RPMI7951 (cell line): ENCODE results near the gene BLOC1S1. TPM values are rescaled to one million over a fixed set of nuclear protein-coding genes. Genes with fewer than 3 reads are reported as not detected.

ENCODE experiments used
- DNase-seq: peaks from one replicate; pipeline ENCODE4 v3.0.0-alpha.2; 2012; ENCODE audit warnings: low read depth
- total RNA-seq: library from RNA; depleted of rRNA; stranded (reverse); fragments of >200 nt; shearing (Covaris generic); gene quantifications from 2 replicates; pipeline ENCODE4 v1.2.3, GENCODE V29; 2014

BLOC1S1 gene
- total RNA-seq, 1 experiment from 2014 or later: 155 TPM

DNA sequence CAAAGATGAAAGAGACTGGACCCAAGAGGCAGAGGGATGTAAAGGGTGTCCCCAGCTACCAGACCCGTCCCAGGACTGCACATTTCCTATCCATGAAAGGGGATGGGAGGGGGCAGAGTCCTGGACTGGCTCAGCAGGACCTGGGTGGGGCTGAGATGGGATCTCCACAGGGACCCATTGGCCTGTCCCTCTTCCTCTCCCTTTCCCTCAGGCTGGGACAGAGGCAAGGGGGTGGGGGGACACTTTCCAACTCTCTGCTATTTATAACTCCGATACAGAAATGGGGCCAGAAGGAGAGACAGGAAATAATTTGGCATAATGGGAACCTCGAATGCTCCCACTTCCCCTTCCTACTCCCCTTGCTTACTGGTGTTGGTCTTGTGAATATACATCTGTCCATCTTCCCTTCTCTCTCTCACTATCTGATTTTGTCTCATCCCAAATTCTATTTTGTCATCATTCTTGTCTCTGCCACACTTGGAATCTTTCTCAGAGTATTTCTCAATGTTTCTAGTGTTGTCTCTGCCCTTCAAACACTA, 7.1 kb upstream of the BLOC1S1 start:
- no peak for DNase-seq

DNA sequence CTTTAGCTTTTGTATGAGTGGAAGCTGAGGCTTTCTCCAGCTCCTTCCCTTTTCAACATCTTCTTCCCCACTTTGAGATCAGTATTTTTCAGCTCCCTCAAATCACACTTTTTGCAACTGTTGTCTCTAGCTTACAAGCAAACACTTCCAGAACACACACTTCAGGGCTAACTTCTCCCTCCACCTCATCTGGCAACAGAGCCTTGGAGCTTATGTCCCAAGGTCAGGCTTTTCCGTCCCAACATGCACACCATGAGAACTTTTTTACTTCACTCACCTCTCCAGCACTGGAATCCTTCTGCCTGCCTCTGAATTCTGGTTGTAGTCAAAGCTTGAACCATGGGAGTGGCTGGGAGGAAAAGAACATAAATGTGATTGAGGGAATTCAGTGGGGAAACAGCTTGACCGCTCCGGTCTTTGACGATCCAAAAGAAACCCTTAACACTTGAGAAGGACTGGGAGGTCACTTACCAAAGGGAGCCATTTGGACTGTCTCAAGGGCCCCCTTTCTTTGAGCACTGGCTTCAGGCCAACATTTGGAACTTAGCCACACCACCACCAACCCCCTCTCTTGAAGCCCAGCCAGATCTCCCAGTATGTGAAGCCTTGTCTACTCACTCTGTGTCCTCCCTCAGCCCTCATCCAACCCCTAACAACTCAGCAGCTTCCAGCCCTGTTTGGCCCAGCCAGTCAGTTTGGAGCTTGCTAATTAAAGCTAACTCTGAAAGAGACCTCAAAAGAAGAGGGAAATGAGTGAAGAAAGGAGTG, 3.9 kb upstream of the BLOC1S1 start:
- no peak for DNase-seq

DNA sequence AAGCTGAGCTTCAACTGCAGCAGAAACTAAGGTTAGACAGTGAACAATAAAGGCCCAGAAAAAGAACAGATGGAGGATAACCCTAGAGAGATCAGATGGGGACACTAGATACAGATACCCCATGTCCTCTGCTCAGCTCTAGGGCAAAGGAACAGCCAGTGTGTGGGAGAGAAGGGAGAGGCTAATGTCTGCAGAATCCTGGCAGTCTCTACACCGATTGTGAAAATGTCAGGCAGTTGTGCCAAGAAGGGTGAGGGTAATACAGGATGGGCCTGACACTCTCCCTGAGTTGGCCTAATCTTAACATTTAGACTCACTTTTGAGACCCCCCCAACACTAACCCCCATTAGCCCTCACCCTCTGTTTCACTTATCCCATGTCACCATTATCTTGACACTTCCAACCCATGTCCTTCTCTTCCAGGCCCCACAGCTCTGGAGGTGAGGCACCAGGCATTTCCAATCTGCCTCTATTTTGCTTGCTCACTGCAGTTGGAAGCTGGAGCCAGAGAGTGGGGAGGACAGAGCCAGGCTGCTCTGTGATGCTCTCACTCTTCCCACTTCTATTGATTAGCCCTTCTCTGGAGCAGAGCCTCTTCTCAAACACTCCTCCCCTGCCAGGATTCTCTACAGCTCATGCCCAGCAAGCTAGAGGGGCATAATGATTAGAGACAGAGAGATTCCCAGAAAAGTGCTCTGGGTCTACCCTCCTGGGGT, 3.0 kb upstream of the BLOC1S1 start:
- no peak for DNase-seq

DNA sequence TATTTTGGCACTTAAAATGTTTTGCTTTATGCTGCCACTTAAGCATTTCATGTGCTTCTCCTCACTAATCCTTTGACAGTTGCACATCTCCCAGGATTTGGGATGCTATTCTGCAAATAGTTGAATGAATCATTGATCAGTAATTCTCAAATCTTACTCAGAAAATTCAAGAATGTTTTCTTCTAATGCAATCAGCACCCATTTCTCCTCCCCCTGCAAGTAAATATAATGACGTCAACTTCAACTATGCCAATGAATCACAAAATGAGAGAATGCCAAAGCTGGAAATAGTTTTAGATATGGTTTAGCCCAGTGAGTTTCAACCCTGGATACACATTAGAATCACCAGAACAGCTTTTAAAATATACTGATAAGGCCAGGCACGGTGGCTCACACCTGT, 2.1 kb upstream of the BLOC1S1 start:
- no peak for DNase-seq

DNA sequence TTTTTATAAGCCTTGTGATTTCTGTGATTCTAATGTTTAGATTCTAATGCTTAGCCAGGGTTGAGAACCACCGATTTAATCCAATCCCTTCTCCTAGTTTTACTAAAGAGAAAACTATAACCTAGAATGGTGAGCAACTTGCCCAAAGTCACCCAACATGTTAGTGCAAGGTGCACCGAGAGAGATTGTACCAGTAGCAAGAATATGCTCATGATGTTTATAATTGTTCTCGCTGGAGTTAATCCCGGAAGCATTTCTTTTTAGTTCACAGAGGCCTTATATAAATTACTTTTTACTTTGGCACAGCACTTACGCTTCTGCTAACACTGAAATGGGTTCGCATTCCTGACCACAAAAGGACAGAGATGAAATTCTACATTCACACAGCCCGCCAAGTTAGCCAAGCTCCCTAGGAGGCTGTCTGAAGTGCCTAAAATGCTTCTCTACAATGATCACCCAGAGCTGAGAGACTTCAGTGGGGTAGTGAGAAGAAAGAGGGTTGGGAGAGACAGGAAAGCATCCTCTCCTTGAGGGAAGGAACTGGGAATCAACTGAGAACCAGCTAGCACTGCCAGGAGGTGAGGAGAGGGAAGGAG, 579 bp upstream of the BLOC1S1 start:
- no peak for DNase-seq

DNA sequence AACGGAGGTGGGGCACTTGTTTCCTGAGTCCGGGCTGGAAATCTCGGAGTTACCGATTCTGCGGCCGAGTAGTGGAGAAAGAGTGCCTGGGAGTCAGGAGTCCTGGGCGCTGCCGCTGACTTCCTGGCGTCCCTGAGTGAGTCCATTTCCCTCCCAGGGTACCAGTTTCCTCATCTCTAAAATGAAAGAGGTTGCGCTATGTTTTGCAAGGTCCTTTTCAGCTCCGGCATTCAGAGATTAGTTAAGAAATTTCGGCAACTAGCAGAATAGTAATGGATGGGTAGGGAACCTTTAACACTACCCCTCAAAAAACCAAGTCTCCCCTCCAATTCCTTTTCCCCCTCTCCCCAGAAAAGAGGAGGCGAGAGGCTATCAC, 724 bp downstream of the BLOC1S1 start:
- DNase-seq: no peak

DNA sequence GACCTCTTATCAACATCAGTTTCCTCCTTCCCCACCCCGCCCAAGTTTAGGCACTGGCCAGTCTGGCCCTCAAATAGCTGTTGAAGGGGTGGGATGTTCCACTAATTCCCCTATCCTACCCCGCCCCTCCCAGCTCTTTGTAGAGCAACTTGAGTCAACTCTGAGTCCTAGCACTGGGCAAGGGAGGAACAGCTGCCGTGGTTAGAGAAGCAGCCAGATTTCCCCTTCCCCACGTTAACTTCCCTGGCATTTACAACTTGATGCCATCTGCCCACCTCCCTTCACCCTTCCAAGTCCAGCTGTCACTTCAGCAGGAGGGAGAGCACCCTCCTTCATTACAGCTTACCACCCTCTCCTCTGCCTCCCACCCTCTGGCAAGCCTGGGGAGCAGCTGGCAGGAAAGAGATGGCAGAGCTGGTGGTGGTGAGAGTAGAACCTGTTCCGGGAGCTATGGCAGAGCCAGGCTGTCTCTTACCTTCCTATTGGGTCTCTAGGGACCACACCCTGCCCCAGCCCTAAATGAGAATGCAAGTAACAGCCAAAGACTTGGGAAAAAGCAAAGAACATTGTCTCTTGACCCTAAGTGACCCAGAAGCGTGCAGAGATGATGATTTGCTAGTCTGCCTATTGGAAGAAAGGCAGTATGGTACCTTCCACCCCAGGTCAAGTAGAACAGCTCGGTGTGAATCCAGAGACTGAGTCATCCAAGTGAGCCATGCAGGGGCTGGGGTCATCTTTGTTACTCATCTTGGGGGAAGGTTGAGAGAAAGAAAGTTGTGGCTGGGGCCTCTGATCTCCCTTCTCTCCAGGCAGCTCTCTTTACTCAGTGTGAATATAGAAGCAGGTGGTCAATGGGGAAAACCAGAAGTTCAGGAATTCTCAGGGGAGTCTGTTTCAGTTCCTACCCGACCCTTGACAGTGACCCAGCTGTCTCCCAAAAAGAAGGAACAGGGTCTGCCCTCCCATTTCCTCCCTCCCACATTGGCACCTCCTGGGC, 1.5 kb downstream of the BLOC1S1 start:
- DNase-seq: peak; percentile 69

DNA sequence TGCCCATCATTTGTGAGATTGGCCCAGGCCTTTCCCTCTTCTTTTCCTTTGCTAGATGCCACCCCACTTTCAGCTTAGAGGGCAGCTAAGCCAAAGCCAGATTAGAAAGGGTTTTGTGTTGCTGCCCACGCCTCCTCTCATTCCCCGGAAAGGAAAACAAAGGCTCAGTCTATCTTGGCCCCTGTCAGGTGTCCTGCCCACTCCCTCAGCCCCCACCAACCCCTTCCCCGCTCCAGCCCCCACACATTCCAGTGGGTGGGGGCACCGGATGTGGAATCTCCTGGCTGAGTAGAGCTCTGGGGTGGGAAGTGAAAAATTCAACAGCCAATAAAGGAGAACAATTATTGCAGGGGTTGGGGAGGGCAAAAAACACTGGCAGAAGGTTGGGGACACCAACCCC, 2.2 kb downstream of the BLOC1S1 start:
- DNase-seq: no peak

DNA sequence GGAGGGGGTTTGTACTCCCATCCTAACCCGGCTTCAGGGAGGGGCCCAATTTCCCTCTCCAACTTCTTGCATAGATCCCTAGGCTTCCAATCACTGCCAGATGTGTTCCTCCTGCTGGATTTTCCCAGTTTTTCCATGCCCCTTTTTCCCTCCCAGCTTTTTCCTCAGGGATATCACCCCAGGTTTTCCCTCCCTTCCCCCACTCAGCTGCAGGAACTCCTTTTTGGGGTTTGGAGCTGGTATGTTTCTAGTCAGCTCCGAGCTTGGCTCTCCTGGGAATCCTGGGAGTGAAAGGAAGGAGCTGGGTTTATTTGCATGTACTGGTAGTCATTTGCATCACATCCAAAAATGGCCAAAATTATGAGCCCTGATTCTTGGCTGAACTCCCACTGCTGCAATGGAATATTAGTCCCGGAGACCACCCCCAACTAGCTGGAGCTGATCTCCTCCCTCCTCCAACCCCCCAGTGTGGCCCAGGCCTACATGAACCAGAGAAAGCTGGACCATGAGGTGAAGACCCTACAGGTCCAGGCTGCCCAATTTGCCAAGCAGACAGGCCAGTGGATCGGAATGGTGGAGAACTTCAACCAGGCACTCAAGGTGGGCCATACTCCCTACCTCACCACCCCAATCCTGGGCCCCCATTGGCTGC, 2.9 kb downstream of the BLOC1S1 start:
- DNase-seq: no peak

DNA sequence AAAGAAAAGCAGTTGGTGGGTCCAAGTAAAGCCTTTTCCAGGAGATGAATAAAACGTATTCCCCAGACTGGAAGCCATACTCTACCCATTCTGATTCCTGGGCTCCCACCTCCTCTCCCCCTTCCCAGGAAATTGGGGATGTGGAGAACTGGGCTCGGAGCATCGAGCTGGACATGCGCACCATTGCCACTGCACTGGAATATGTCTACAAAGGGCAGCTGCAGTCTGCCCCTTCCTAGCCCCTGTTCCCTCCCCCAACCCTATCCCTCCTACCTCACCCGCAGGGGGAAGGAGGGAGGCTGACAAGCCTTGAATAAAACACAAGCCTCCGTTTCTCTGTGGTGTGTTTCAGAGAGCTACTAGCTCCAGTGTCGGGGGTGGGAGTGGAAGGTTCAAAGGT, 3.5 kb downstream of the BLOC1S1 start:
- DNase-seq: no peak

DNA sequence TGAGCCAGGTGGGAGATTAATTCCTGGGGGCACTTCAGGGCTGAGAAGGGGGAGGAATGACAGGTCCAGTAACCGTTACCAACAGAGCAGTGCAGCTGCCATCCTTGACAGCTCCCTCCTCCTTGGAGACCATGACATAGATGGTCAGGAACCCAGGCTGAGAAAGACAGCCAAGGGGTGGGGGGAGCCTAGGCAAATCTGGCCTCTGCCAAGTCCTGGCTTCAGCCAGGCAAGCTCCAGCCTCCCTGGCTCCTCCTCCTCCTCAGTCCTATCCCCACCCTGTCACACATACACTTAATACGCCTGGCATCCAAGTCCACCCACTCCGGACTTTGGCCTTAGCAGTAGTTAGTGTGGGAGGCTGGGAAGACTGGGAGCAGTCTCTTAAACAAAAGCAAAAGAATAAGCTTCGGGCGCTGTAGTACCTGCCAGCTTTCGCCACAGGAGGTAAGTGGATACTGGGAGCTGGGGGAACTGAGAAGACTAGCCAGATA, 4.3 kb downstream of the BLOC1S1 start, which contains the start of gene RDH5:
TSS of gene RDH5 (plus strand) at position 323 of the 494 bp plus-strand sequence. CDS start 792 bp downstream, outside the sequence.
- DNase-seq: peak; percentile 77

DNA sequence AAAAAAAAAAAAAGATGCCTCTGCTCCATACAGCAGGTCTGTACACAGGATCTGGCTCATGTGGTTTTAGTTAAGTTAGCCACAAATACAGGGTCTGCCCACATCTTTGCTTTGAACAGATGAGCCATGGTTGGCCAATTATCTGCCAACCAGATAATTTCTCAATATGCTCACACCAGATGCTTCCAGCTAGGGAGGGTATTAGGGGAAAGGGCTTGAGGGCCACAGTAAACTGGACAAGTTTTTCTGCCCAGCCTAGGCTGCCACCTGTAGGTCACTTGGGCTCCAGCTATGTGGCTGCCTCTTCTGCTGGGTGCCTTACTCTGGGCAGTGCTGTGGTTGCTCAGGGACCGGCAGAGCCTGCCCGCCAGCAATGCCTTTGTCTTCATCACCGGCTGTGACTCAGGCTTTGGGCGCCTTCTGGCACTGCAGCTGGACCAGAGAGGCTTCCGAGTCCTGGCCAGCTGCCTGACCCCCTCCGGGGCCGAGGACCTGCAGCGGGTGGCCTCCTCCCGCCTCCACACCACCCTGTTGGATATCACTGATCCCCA, 5.1 kb downstream of the BLOC1S1 start:
- DNase-seq: peak; percentile 99

DNA sequence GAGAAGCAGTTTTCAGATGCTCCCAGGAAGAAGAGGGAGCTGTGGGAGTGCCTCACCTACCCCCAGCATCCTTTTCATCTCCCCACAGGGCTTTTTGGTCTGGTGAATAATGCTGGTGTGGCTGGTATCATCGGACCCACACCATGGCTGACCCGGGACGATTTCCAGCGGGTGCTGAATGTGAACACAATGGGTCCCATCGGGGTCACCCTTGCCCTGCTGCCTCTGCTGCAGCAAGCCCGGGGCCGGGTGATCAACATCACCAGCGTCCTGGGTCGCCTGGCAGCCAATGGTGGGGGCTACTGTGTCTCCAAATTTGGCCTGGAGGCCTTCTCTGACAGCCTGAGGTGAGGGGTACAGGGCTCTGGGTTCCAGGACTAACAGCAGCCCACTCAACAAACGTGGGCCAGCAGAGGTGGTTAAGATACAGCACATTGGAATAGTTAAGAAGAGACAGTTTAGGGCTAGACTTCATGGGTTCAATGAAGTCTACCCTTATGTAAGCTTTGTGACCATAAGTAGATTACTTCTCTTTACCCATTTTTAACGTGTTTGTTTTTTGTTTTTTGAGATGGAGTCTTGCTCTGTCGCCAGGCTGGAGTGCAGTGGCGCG, 5.9 kb downstream of the BLOC1S1 start:
- peak; percentile 81 for DNase-seq

DNA sequence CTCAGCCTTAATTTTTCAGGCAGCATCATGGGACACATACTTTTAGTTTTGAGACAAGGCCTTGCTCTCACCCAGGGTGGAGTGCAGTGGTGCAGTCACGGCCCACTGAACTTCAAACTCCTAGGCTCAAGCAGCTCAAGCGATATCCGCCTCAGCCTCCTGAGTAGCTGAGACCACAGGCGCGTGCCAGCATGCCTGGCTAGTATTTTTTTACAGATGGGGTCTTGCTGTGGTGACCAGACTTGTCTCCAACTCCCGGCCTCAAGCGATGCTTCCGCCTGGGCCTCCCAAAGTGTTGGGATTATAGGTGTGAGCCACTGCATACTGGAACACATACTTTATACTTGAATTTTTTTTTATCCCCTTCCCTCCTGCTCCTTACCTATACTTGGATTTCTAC, 7.1 kb downstream of the BLOC1S1 start:
- no peak for DNase-seq

DNA sequence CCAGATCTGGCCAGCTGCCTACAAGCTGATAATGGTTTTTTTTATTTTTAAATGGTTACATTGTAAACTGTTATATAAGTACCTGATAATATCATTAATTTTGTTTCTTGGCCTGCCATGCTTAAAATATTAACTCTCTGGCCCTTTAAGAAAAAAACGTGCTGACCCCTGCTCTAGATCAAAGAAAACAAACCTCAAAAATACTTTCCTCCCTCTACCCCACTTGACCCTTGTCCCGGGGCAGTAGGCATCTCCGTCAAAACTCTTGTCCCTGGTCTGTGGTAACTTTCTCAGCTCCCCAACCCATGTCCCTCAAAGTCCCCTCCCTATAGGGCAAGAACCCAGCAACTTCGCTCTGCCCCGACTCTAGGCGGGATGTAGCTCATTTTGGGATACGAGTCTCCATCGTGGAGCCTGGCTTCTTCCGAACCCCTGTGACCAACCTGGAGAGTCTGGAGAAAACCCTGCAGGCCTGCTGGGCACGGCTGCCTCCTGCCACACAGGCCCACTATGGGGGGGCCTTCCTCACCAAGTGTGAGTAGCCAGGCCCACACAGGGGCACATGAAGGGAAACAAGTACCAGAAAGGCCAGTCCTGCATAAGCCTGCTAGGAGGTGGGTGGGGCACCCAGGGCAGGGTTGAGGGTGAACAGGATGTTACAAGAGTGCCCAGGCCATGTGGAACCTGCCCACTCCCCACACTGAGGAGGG, 7.8 kb downstream of the BLOC1S1 start:
- no peak for DNase-seq

DNA sequence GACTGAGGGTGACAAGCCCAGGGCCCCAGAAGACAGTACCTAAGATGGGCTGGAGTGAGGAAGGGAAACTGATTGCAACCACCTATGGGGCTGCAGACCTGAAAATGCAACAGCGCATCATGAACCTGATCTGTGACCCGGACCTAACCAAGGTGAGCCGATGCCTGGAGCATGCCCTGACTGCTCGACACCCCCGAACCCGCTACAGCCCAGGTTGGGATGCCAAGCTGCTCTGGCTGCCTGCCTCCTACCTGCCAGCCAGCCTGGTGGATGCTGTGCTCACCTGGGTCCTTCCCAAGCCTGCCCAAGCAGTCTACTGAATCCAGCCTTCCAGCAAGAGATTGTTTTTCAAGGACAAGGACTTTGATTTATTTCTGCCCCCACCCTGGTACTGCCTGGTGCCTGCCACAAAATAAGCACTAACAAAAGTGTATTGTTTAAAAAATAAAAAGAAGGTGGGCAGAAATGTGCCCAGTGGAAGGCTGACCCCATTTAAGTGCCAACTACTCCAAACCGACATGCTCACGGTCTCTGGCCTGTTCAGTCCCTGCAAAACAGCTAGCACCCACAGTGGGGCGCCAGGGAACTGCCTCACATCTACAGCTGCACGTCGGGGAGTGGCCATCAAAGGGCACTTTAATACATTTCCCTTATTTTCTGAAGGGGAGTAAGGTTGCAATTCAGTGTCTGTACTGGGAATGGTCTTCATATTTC, 8.5 kb downstream of the BLOC1S1 start:
- DNase-seq: peak; percentile 63

DNA sequence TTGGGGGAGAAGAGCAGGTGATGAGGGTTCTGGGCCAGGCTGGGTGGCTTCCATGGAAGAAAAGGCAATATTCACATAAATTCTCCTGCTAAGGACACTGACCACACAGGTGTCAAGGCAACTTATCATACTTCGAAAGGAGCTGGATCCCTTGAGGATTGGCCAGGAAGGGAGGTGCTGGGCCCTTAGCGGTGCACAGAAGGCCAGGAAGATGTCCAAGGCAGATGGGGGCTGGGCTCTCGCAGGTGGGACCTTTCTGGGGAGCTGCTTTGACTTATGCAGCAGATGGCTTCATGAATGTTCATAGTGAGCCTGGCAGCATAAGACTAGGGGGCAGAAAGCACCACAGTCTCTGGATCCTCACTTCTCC, 9.1 kb downstream of the BLOC1S1 start:
- DNase-seq: no peak

DNA sequence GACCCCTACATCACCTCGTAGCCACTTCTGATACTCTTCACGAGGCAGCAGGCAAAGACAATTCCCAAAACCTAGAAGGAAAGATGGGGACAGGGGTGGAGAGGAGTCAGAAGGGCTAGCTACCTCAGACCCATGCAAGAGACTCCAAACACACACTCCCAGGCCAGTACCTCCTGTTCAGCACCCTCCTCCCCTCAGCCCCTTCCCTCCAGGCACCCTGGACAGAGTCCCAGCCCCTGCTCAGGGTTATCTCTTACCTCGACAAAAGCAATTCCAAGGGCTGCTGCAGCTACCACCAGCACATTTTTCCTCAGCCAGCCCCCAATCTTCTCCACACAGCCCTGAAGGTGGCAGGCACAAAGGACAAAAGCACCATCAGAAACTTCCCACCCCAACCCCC, 9.7 kb downstream of the BLOC1S1 start:
- no peak for DNase-seq

DNA sequence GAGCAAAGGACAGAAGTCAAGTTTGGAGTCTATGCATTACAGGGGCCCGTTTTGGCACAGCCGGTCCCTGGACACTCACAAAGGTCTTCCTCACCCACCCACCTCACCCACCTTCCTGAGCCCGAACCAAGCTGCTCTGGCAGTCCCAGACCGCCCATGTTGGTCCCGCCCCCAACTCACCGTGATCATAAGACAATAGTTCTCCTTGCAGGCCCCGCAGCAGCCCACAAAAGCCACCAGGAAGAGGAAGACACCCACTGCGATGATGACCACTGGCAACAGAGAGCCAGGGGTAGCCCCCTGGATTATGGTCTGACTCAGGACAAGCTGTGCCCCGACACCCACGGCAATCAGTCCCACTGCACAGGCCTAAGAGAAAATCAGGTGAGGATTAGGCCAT, 11.1 kb downstream of the BLOC1S1 start:
- no peak for DNase-seq
